Measurements from ENCODE around the gene NLN. TPM values are rescaled to one million over a fixed set of nuclear protein-coding genes. Genes with fewer than 3 reads are reported as not detected.

NLN gene
- total RNA-seq, 4 donors from 2014 or later = 2.2 to 17.3 (median 9.8) TPM

- Histone ChIP-seq H3K27ac (no peak overlapping the region), H3K4me1 (peaks cover 0 to 14% (median 4%) of the 10 kb centered on the region in 4 donors), H3K4me3 (no peak overlapping the region), H3K36me3 (no peaks in the 10 kb centered on the region), H3K27me3 (no peaks in the 10 kb centered on the region), H3K9me3 (no peaks in the 10 kb centered on the region)
- no peak for DNase-seq
- TF ChIP-seq, protein P1, sequence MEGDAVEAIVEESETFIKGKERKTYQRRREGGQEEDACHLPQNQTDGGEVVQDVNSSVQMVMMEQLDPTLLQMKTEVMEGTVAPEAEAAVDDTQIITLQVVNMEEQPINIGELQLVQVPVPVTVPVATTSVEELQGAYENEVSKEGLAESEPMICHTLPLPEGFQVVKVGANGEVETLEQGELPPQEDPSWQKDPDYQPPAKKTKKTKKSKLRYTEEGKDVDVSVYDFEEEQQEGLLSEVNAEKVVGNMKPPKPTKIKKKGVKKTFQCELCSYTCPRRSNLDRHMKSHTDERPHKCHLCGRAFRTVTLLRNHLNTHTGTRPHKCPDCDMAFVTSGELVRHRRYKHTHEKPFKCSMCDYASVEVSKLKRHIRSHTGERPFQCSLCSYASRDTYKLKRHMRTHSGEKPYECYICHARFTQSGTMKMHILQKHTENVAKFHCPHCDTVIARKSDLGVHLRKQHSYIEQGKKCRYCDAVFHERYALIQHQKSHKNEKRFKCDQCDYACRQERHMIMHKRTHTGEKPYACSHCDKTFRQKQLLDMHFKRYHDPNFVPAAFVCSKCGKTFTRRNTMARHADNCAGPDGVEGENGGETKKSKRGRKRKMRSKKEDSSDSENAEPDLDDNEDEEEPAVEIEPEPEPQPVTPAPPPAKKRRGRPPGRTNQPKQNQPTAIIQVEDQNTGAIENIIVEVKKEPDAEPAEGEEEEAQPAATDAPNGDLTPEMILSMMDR (IDR thresholded peaks at IDR 0.05) = no peak
- no peak for TF ChIP-seq POLR2A (IDR thresholded peaks at IDR 0.05)
Measured at GRCh38 chr5:65828022-65828896, 106.3 kb downstream of the NLN start.

- Histone ChIP-seq H3K27me3 (no peaks in the 10 kb centered on the region), H3K4me1 (peaks cover 0 to 5% (median 0%) of the 10 kb centered on the region in 4 donors), H3K27ac (no peak overlapping the region), H3K4me3 (no peak overlapping the region), H3K36me3 (no peaks in the 10 kb centered on the region), H3K9me3 (no peaks in the 10 kb centered on the region)
- no peak for DNase-seq
- no peak for TF ChIP-seq POLR2A (IDR thresholded peaks at IDR 0.05)
- TF ChIP-seq, protein P1 (IDR thresholded peaks at IDR 0.05) = no peak
Measured at GRCh38 chr5:65830856-65831255, 108.9 kb downstream of the NLN start.

DNA sequence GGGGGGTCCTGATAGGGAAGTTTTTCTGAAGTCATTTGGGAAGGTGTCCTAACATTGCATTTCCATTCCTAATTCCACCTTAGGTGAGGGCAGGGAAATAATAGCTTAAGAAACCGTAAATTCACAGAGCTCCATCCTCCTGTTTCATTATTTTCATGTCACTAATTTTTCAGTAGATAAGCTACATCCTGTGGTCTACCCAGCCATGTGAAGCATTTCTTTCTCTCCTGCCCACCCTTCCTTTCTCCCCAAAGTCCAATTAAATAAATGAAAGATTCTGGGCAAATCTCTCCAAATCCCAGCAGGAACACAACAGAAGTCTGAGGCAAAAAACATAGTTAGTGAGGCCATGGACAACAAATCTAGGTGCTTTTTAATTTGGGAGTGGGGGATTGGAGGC lies 109.3 kb downstream of the NLN start:
- no peak overlapping the region for H3K4me3 ChIP-seq
- no peak for DNase-seq
- no peaks in the 10 kb centered on the region for H3K27me3 ChIP-seq
- TF ChIP-seq POLR2A (IDR thresholded peaks at IDR 0.05) = no peak
- TF ChIP-seq, protein P1 (IDR thresholded peaks at IDR 0.05) = no peak
- no peak overlapping the region for H3K27ac ChIP-seq
- peaks cover 0 to under 1% (median 0%) of the 10 kb centered on the region in 4 donors for H3K4me1 ChIP-seq
- no peaks in the 10 kb centered on the region for H3K9me3 ChIP-seq
- H3K36me3 ChIP-seq = no peaks in the 10 kb centered on the region

DNA sequence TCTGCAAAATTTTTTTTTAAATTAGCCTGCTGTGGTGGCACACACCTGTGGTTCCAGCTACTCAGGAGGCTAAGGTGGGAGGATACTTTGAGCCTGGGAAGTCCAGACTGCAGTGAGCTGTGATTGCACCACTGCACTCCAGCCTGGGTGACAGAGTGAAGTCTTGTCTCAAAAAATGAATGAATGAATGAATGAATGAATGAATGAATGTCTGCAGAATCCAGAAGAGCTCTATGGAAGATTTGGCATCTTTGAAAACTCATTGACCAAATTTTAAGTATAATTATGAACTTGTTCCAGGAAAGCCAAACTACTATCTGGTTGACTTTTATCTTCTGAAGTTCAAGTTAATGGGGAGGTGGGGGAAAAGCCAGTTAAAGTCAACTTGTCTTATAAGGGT lies 110.1 kb downstream of the NLN start:
- DNase-seq = no peak
- Histone ChIP-seq H3K36me3 (no peaks in the 10 kb centered on the region), H3K4me3 (no peak overlapping the region), H3K4me1 (no peaks in the 10 kb centered on the region), H3K9me3 (no peaks in the 10 kb centered on the region), H3K27ac (no peak overlapping the region), H3K27me3 (no peaks in the 10 kb centered on the region)
- TF ChIP-seq, protein P1 (IDR thresholded peaks at IDR 0.05) = no peak
- no peak for TF ChIP-seq POLR2A (IDR thresholded peaks at IDR 0.05)

GRCh38 chr5:65832603-65833228 lies 110.7 kb downstream of the NLN start:
- Histone ChIP-seq H3K36me3 (no peaks in the 10 kb centered on the region), H3K4me3 (no peak overlapping the region), H3K4me1 (no peaks in the 10 kb centered on the region), H3K27ac (no peak overlapping the region), H3K27me3 (no peaks in the 10 kb centered on the region), H3K9me3 (no peaks in the 10 kb centered on the region)
- TF ChIP-seq, protein P1 (IDR thresholded peaks at IDR 0.05) = no peak
- TF ChIP-seq POLR2A (IDR thresholded peaks at IDR 0.05) = no peak
- DNase-seq = no peak

All from Peyer's patch (tissue), 4 donors.